Nephron progenitor cell (in vitro differentiated cells): ENCODE measurements around the gene RIBC1.

ENCODE experiments used
- DNase-seq: peaks from one replicate; pipeline ENCODE4 v3.0.0; 2021
- H3K27ac Mint-ChIP-seq: 2 replicates; pipeline ENCODE4 v1.8.0; 2021; ENCODE audit warnings: mild to moderate bottlenecking, moderate library complexity, mixed read lengths
- H3K27me3 Mint-ChIP-seq: 2 replicates; pipeline ENCODE4 v1.8.0; 2021; ENCODE audit warnings: mild to moderate bottlenecking, low read depth, mixed read lengths; ENCODE audit not compliant: poor library complexity
- H3K36me3 Mint-ChIP-seq: 2 replicates; pipeline ENCODE4 v1.8.0; 2021; ENCODE audit warnings: low read depth, mixed read lengths
- H3K4me1 Mint-ChIP-seq: 2 replicates; pipeline ENCODE4 v1.8.0; 2021; ENCODE audit warnings: mixed read lengths
- H3K4me3 Mint-ChIP-seq: 2 replicates; pipeline ENCODE4 v1.8.0; 2021; ENCODE audit warnings: mild to moderate bottlenecking, moderate library complexity, mixed read lengths
- H3K9me3 Mint-ChIP-seq: 2 replicates; pipeline ENCODE4 v1.8.0; 2021; ENCODE audit warnings: mild to moderate bottlenecking, moderate library complexity, mixed read lengths
- CTCF ChIP-seq: fragments of 200-600 bp; sonication (generic); IDR thresholded peaks from 2 replicates; pipeline ENCODE4 v1.5.0; 2021; ENCODE audit warnings: antibody characterized with exemption

The RIBC1 gene

GRCh38 chrX:53442322-53442631 is 19.6 kb downstream of the RIBC1 start:
- H3K9me3 Mint-ChIP-seq, result peaks cover 41% of the 10 kb centered on the region
- H3K4me3 Mint-ChIP-seq, result peak overlapping the region; percentile 78
- no peak for TF ChIP-seq CTCF
- no peak for DNase-seq
- peaks cover 6% of the 10 kb centered on the region for H3K4me1 Mint-ChIP-seq
- H3K27ac Mint-ChIP-seq, result no peak overlapping the region
- peaks cover 42% of the 10 kb centered on the region for H3K27me3 Mint-ChIP-seq
- no peaks in the 10 kb centered on the region for H3K36me3 Mint-ChIP-seq

GRCh38 chrX:53445977-53446376 is 23.3 kb downstream of the RIBC1 start:
- Mint-ChIP-seq H3K4me1 (no peaks in the 10 kb centered on the region), H3K4me3 (no peak overlapping the region), H3K36me3 (no peaks in the 10 kb centered on the region), H3K9me3 (peaks cover 25% of the 10 kb centered on the region), H3K27ac (no peak overlapping the region), H3K27me3 (peaks cover 12% of the 10 kb centered on the region)
- DNase-seq, result peak; percentile 44
- TF ChIP-seq CTCF, result peak; percentile 50

- H3K4me1 Mint-ChIP-seq, result no peaks in the 10 kb centered on the region
- no peaks in the 10 kb centered on the region for H3K36me3 Mint-ChIP-seq
- H3K9me3 Mint-ChIP-seq, result peaks cover 21% of the 10 kb centered on the region
- no peak for DNase-seq
- H3K27ac Mint-ChIP-seq, result no peak overlapping the region
- TF ChIP-seq CTCF, result no peak
- H3K4me3 Mint-ChIP-seq, result no peak overlapping the region
- peaks cover 7% of the 10 kb centered on the region for H3K27me3 Mint-ChIP-seq
Measured at GRCh38 chrX:53447441-53447840, 24.8 kb downstream of the RIBC1 start.

GRCh38 chrX:53449632-53450031 is 27.0 kb downstream of the RIBC1 start:
- no peak for TF ChIP-seq CTCF
- no peak overlapping the region for H3K27ac Mint-ChIP-seq
- H3K4me1 Mint-ChIP-seq, result no peaks in the 10 kb centered on the region
- H3K9me3 Mint-ChIP-seq, result peaks cover 14% of the 10 kb centered on the region
- H3K4me3 Mint-ChIP-seq, result no peak overlapping the region
- H3K27me3 Mint-ChIP-seq, result peaks cover 7% of the 10 kb centered on the region
- H3K36me3 Mint-ChIP-seq, result no peaks in the 10 kb centered on the region
- DNase-seq, result no peak

GRCh38 chrX:53452812-53453211 is 30.1 kb downstream of the RIBC1 start:
- TF ChIP-seq CTCF, result no peak
- Mint-ChIP-seq H3K36me3 (no peaks in the 10 kb centered on the region), H3K27ac (no peak overlapping the region), H3K4me1 (no peaks in the 10 kb centered on the region), H3K27me3 (peaks cover 10% of the 10 kb centered on the region), H3K4me3 (no peak overlapping the region), H3K9me3 (peaks cover 35% of the 10 kb centered on the region)
- DNase-seq, result no peak

GRCh38 chrX:53456254-53456653 is 33.6 kb downstream of the RIBC1 start:
- H3K4me1 Mint-ChIP-seq, result no peaks in the 10 kb centered on the region
- no peak for TF ChIP-seq CTCF
- H3K27me3 Mint-ChIP-seq, result peaks cover 3% of the 10 kb centered on the region
- H3K9me3 Mint-ChIP-seq, result peaks cover 45% of the 10 kb centered on the region
- no peak overlapping the region for H3K27ac Mint-ChIP-seq
- H3K36me3 Mint-ChIP-seq, result no peaks in the 10 kb centered on the region
- DNase-seq, result no peak
- H3K4me3 Mint-ChIP-seq, result no peak overlapping the region
